Stimulated activated memory B cell treated with anti-CD40 and anti-IgM and Interleukin-4, amounts not matched to agents 10 μg/mL and 1 μg/mL and 100 μg/mL, for 72 hours (primary cell): ENCODE data around the gene HHIP.

Experiments
- ATAC-seq: fragments of 150-1000 bp; cut with Tn5 transposase; 2 replicates; pipeline ENCODE4 v1.10.0; 2021
- H3K27ac Mint-ChIP-seq: one replicate; pipeline ENCODE4 v1.8.0; 2022; ENCODE audit warnings: mild to moderate bottlenecking, mixed read lengths
- H3K27me3 Mint-ChIP-seq: one replicate; pipeline ENCODE4 v1.8.0; 2022; ENCODE audit warnings: mixed read lengths
- H3K36me3 Mint-ChIP-seq: one replicate; pipeline ENCODE4 v1.8.0; 2022; ENCODE audit warnings: mixed read lengths
- H3K4me1 Mint-ChIP-seq: one replicate; pipeline ENCODE4 v1.8.0; 2022; ENCODE audit warnings: mixed read lengths
- H3K4me3 Mint-ChIP-seq: one replicate; pipeline ENCODE4 v1.8.0; 2022; ENCODE audit warnings: mild to moderate bottlenecking, moderate library complexity, mixed read lengths
- H3K9me3 Mint-ChIP-seq: one replicate; pipeline ENCODE4 v1.8.0; 2022; ENCODE audit warnings: mixed read lengths

The HHIP gene

DNA sequence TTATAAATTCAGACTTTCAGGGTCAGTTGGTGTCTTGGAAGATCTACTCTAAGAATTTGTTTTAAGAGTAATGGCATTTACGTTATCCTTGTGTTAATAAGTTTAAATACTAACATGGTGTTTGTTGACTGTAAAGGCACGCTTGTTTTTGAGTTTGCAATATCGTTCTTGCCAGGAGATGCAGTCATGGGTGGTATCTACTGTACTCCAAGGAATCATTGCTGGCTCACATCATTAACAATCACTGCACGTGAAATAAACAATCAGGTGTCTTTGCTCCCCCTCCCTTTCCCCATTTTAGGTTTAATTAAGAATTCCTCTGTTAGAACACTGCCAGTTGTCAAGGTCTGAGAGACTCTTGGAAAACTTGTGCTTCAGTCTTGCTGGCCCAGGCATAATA, 1.6 kb downstream of the HHIP start:
- Mint-ChIP-seq H3K27me3 (peaks cover 40% of the 10 kb centered on the region), H3K36me3 (no peaks in the 10 kb centered on the region), H3K4me1 (peaks cover 15% of the 10 kb centered on the region), H3K27ac (no peak overlapping the region), H3K4me3 (no peak overlapping the region), H3K9me3 (no peaks in the 10 kb centered on the region)
- no peak for ATAC-seq

DNA sequence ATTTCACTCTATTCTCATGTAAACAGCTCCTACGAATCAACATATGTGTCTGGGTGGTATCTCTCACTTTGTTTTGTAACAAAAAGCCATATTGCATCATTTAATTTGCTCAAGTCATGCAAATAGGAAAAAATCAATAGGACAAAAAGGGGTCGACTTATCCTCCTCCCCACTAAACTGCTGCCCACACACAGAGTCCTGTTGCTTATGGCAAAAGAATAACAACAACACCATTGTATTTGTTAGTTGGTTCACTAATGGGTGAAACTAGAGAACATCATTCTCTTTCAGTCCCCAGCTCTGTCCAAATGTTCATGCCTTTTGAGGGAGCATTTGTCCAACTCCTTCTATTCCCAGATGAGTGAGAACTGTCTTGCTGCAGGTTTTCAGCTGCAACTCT, 2.1 kb downstream of the HHIP start:
- no peak for ATAC-seq
- Mint-ChIP-seq H3K4me3 (no peak overlapping the region), H3K27ac (no peak overlapping the region), H3K4me1 (peaks cover 15% of the 10 kb centered on the region), H3K9me3 (no peaks in the 10 kb centered on the region), H3K36me3 (no peaks in the 10 kb centered on the region), H3K27me3 (peaks cover 40% of the 10 kb centered on the region)

DNA sequence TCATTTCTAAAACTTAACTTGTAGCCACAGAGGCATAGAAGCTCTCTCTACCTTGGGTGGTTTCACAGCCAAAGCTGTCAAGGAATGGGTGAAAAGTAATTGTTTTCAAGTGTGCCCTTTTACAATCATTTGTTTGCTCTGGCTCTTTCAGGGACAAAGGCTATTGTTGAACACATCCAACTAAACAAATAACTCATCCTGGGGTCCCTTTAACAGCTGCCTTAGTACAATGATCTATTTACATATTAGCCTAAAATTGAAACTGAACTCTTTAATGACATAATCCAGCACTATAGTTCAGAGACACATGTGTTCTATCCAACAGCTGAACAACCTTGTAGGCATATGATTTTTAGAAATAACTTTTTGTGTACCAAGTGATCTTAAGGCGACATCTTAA, 3.7 kb downstream of the HHIP start:
- H3K4me3 Mint-ChIP-seq: no peak overlapping the region
- H3K9me3 Mint-ChIP-seq: no peaks in the 10 kb centered on the region
- no peak overlapping the region for H3K27ac Mint-ChIP-seq
- peaks cover 15% of the 10 kb centered on the region for H3K4me1 Mint-ChIP-seq
- H3K36me3 Mint-ChIP-seq: no peaks in the 10 kb centered on the region
- H3K27me3 Mint-ChIP-seq: peaks cover 34% of the 10 kb centered on the region
- ATAC-seq: no peak

DNA sequence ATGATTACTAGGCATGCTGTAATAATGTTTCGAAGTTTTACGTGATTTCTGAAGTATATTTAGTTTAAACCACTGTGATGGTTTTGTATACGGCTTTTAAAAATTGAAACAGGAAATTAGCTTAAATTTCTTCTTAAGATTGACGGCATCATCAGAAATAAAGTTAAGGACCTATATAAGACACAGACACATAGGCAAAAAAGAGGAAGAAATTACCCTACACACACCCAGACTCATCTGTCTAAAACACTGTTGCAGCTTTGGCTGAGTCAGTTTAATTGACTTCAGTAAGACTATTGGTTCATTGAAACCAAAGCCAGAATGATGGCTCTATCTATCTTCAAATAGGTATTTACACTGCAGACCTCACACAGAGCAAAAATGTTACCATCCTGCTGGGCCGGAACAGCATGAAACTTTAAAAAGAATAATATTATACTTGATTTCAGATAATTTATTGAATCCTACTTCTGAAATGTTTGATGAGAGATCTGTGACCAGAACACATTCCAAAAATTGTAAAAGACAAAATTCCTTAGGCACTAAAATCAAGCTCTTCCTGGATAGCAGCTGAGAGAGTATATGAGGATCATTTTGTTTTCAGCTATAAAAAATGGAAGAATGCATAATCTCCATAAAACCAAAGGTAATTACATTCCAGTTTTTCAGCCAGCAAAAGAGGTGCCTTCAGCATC, 4.5 kb downstream of the HHIP start:
- no peak for ATAC-seq
- H3K27ac Mint-ChIP-seq: no peak overlapping the region
- H3K4me3 Mint-ChIP-seq: no peak overlapping the region
- H3K36me3 Mint-ChIP-seq: no peaks in the 10 kb centered on the region
- H3K27me3 Mint-ChIP-seq: peaks cover 26% of the 10 kb centered on the region
- H3K4me1 Mint-ChIP-seq: peaks cover 15% of the 10 kb centered on the region
- no peaks in the 10 kb centered on the region for H3K9me3 Mint-ChIP-seq

DNA sequence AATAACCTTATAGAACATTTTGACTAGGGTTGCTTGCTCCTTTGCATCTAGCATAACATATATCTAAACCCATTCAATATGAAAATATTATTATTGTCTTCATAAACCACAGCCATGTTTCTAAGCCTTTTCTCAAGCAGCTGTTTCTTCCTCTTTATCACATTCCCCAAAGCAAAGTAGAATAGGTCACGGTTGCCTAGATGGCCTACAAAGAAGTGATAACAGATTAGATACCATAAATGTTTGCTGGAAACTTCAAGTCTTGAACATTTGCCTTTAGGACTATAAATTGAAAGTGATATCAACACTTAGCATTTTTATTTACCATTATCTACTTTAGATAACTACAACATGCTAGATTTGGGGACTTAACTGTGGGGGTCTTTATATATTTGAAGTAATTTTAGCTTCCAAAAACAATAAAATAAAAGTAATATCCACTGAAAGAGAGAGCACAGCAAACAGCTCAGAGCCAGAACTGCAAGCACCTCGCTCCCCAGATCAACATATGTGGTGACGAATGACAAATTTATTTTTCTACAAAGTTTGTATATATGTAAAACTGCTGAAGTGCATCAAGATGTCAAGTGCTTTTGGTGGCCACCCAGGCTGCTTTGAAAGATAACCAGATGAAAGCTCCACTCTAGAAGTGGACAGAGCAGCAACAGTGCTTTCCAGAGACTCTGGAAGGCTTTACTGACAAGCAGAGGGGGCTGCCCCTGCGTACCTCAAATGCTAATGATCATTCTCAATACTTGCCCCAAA, 8.0 kb downstream of the HHIP start:
- H3K27me3 Mint-ChIP-seq: no peaks in the 10 kb centered on the region

DNA sequence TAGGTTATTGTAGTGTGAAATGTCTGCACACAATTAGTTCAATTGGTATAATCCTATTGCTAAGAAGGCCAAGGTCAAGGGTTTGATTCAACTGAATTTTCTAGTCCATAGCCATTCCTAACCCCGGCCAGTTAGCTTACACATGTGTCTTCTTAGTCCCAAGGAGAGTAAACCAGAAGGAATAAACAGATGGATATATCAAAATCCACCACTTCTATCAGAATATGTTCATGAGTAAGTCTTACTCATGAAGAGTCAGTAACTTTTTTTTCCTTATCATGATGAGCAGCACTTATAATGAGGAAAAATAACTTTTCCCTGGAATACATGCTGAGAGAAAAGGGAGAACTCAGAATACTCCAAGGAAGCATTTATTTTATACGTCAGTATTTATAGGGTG, 9.5 kb downstream of the HHIP start:
- Mint-ChIP-seq H3K27ac (no peak overlapping the region), H3K9me3 (no peaks in the 10 kb centered on the region), H3K36me3 (no peaks in the 10 kb centered on the region), H3K4me1 (no peaks in the 10 kb centered on the region), H3K4me3 (no peak overlapping the region), H3K27me3 (no peaks in the 10 kb centered on the region)
- ATAC-seq: no peak

More for the DNA sequence above, 8.0 kb downstream of the HHIP start:
- no peaks in the 10 kb centered on the region for H3K4me1 Mint-ChIP-seq
- no peaks in the 10 kb centered on the region for H3K36me3 Mint-ChIP-seq
- no peak overlapping the region for H3K4me3 Mint-ChIP-seq
- H3K9me3 Mint-ChIP-seq: no peaks in the 10 kb centered on the region
- ATAC-seq: no peak
- H3K27ac Mint-ChIP-seq: no peak overlapping the region

DNA sequence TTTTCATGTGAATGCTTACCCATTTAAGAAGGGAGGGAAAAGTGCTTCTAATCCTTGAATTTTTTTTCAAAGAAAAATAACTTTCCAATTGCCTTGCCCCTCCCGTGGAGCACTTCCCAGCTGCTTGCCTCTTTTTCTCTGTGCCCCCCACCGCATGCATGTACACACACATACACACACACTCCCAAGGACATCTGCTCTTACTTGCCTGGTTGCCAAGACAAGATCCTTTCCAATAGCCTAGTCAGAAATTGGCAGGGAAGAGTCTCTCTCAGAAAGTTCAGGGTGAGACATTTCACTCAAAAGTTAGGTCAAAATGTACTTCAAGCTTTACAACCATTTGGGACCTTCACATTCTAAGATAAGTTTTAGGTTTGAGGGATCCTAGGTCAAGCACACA, 10.9 kb downstream of the HHIP start:
- H3K4me1 Mint-ChIP-seq: no peaks in the 10 kb centered on the region
- H3K27me3 Mint-ChIP-seq: no peaks in the 10 kb centered on the region
- ATAC-seq: no peak
- H3K27ac Mint-ChIP-seq: no peak overlapping the region
- H3K36me3 Mint-ChIP-seq: no peaks in the 10 kb centered on the region
- H3K4me3 Mint-ChIP-seq: no peak overlapping the region
- H3K9me3 Mint-ChIP-seq: no peaks in the 10 kb centered on the region

DNA sequence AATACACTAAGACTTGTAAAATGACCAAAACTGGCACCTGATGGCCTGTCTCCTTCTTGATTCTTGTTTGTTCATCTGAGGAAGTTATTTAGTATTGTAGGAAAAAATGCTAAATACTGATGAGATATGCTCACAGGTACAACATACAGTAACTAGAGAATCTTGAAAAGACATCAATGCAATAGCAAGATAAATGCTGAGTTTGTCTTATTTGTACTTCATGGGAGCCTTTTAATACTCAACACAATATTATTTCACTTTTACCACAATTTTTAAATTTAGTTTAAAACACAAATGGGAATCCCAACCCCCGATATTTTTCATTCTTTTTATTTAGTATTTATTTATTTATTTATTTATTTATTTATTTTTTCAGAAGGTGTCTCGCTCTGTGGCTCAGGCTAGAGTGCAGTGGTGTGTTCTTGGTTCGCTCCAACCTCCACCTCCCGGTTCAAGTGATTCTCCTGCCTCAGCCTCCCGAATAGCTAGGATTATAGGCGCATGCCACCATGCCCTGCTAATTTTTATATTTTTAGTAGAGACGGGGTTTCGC, 12.1 kb downstream of the HHIP start:
- H3K27me3 Mint-ChIP-seq: no peaks in the 10 kb centered on the region

DNA sequence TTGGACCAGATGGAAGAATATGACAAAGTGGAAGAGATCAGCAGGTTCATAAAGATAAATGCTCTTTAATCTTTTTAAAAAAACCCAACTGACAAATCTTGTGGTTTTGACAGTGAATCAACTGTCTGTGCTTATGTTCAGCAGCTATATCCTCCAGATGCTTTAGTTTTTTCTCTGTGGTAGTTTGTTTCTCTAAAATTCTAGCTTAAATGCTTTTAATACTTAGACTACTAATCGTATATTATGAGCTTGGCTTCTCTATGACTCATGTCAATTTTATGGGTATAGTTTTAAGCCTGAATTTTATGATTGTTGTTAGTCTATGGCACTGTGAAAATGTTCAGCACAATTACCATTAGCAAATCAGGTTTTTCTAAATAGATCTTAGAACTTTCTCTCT, 12.9 kb downstream of the HHIP start:
- no peaks in the 10 kb centered on the region for H3K36me3 Mint-ChIP-seq
- no peaks in the 10 kb centered on the region for H3K9me3 Mint-ChIP-seq
- H3K27ac Mint-ChIP-seq: no peak overlapping the region
- H3K27me3 Mint-ChIP-seq: no peaks in the 10 kb centered on the region
- no peak for ATAC-seq
- no peak overlapping the region for H3K4me3 Mint-ChIP-seq
- no peaks in the 10 kb centered on the region for H3K4me1 Mint-ChIP-seq

More for the DNA sequence above, 12.1 kb downstream of the HHIP start:
- Mint-ChIP-seq H3K36me3 (no peaks in the 10 kb centered on the region), H3K9me3 (no peaks in the 10 kb centered on the region), H3K4me3 (no peak overlapping the region), H3K27ac (no peak overlapping the region), H3K4me1 (no peaks in the 10 kb centered on the region)
- no peak for ATAC-seq

DNA sequence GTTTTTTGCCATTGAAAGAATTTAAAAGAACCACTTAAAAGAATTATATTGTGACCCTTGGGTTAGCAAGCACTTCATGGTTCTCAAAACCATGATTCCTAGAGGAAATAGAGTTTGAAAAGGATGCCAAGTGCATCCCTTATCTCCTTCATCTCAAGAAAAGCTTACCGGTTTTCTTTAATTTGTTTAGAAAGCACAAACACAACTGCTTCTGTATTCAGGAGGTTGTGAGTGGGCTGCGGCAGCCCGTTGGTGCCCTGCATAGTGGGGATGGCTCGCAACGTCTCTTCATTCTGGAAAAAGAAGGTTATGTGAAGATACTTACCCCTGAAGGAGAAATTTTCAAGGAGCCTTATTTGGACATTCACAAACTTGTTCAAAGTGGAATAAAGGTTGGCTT, 13.5 kb downstream of the HHIP start:
- no peaks in the 10 kb centered on the region for H3K27me3 Mint-ChIP-seq
- no peaks in the 10 kb centered on the region for H3K9me3 Mint-ChIP-seq
- no peak overlapping the region for H3K27ac Mint-ChIP-seq
- no peak for ATAC-seq
- H3K4me3 Mint-ChIP-seq: no peak overlapping the region
- H3K36me3 Mint-ChIP-seq: no peaks in the 10 kb centered on the region
- H3K4me1 Mint-ChIP-seq: no peaks in the 10 kb centered on the region

DNA sequence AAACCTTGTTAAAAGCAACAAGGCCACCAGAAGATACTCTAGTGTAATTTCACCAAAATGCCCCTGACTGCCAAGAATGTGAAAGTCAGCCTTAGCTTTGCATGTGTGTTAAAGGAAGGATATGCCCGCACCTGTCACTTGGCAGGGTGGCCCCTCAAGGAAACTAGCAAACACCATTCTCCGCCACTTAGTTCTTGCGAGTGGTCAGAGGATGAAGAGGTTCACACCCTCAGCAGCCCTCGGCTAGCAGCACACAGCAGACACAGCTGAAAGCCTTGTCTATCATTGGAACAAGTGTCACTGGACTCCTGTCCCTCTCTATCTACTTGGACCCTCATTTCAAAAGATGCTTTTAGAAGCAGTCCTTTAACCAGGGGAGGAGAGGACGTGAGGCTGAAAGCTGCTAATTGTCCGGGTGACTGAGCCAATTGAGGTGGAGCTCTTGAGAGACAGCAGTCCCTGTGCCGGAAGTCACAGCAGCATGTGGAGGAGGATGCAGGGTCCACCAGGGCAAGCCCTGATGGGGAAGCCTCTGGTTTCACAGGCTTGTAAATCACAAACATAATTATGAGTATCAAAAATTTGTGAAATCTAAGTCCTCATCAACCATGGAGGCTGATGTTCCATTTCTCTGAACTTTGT, 18.0 kb downstream of the HHIP start:
- no peaks in the 10 kb centered on the region for H3K4me1 Mint-ChIP-seq
- H3K27ac Mint-ChIP-seq: no peak overlapping the region
- no peak for ATAC-seq

DNA sequence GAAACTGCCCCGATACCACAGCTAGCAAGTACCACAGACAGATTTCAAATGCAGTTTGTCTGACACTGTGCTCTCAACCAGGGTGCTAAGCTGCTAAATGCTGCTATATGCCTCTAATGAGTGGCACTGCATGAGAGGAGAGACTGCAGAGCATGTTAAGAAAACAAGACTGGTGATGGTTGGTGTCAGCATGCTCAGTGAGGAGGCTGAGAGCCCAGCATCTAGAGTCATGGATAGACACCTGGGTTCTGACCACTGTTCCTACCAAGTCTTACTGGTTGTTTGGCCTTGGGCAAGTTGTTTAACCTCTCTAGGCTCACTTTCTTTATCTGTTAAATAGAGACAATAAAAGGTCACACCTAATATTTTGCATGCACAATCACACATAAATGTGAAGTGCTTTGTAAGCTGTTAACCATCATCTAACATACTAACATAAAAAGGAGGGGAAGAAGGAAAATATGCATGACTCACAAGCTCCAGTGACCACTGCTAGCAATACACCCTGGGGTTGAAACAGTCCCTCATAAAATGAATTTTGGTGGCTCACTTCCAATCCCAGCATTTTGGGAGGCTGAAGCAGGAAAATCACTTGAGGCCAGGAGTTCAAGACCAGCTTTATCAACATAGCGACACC, 20.7 kb downstream of the HHIP start:
- Mint-ChIP-seq H3K4me1 (no peaks in the 10 kb centered on the region), H3K4me3 (no peak overlapping the region), H3K9me3 (no peaks in the 10 kb centered on the region), H3K36me3 (no peaks in the 10 kb centered on the region), H3K27ac (no peak overlapping the region), H3K27me3 (no peaks in the 10 kb centered on the region)
- no peak for ATAC-seq

More for the DNA sequence above, 18.0 kb downstream of the HHIP start:
- Mint-ChIP-seq H3K9me3 (no peaks in the 10 kb centered on the region), H3K36me3 (no peaks in the 10 kb centered on the region), H3K4me3 (no peak overlapping the region), H3K27me3 (no peaks in the 10 kb centered on the region)

DNA sequence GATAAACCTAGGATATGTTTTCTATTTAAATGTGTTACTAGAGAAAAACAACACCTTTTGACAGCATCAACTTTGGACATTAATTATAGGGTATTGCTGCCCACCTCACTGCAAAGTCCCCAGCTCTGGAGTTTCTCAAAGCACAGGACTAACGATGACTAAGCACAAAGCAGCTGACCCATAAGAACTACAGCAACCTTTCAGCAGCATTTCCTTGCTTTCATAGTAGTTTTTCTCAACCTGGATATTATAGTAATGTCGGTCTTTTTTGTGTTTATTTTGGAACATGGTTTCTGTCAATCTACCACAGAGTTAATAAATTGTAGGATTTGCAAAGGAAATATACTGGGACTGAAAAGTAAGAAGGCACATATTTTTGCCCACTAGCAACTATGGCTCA, 21.5 kb downstream of the HHIP start:
- no peak for ATAC-seq

DNA sequence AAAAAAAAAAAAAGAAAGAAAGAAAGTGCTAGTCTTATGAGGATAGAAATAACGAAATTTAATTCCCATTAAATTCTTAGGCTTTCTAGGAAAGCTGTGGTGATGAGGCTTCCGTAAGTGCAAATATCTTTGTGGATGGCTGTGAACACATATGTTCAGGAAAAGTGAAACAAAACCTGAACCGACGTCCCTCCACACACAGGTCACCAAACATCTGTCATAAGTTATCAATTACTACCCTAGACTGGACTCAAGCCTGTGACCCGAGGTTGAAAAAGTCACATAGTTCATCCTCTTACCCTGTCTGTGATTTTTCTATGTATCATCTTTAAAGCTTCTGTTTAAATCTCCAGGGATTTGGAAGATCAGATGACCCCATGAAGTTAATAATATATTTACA, 24.8 kb downstream of the HHIP start:
- Mint-ChIP-seq H3K27ac (no peak overlapping the region), H3K4me3 (no peak overlapping the region), H3K27me3 (no peaks in the 10 kb centered on the region), H3K36me3 (no peaks in the 10 kb centered on the region), H3K4me1 (no peaks in the 10 kb centered on the region), H3K9me3 (no peaks in the 10 kb centered on the region)
- ATAC-seq: no peak

More for the DNA sequence above, 21.5 kb downstream of the HHIP start:
- Mint-ChIP-seq H3K27me3 (no peaks in the 10 kb centered on the region), H3K4me1 (no peaks in the 10 kb centered on the region), H3K9me3 (no peaks in the 10 kb centered on the region), H3K36me3 (no peaks in the 10 kb centered on the region), H3K4me3 (no peak overlapping the region), H3K27ac (no peak overlapping the region)

DNA sequence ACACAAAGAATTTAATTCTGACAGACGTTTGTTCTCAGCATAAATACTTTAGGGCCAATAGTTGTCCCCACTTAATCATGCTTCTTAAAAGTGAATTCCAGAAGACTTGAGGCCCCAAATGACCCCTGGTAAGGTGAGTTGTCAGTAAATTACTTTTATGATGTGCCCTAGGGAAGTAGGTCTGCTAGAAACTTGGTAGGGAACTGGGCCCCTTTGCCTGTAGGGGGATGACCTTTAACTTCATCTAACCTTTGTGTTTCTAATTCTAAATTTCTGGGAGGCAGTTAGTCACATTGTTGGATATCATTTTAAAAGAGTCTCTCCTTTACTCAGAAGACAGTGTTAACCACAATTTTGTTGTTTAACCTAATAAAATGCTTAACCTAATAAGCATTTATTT, 28.8 kb downstream of the HHIP start:
- Mint-ChIP-seq H3K27me3 (no peaks in the 10 kb centered on the region), H3K4me3 (no peak overlapping the region), H3K36me3 (no peaks in the 10 kb centered on the region), H3K9me3 (peaks cover 4% of the 10 kb centered on the region), H3K27ac (no peak overlapping the region), H3K4me1 (no peaks in the 10 kb centered on the region)
- ATAC-seq: no peak
